Glomerular endothelial cell (primary cell): ENCODE results near the gene MYCL. TPM values are rescaled to one million over a fixed set of nuclear protein-coding genes. Genes with fewer than 3 reads are reported as not detected.

ENCODE experiments used
- DNase-seq: peaks from one replicate; pipeline ENCODE4 v3.0.0-alpha.2; 2011; ENCODE audit warnings: low read depth, low spot score; ENCODE audit errors: extremely low read depth
- total RNA-seq: library from RNA; depleted of rRNA; stranded (reverse); fragments of >200 nt; gene quantifications from 2 replicates; pipeline ENCODE4 v1.2.3, GENCODE V29; 2015

MYCL gene
- total RNA-seq, 1 donor from 2014 or later = 3.3 TPM

GRCh38 chr1:39857126-39857878, 44.4 kb downstream of the MYCL start:
- DNase-seq = no peak

DNA sequence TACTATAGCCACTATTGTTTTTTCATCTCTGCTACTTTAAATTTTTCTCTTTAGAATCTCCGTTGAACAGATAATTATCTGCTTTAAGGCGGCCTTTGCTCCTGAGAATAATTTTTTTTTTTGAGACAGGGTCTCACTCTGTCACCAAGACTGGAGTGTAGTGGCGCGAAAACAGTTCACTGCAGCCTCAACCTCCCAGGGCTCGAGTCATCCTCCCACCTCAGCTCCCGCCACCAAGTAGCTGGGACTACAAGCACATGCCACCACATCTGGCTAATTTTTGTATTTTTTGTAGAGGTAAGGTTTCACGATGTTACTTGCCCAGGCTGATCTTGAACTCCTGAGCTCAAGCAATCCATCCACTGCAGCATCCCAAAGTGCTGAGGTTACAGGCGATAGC, 47.0 kb downstream of the MYCL start:
- DNase-seq = no peak

GRCh38 chr1:39854314-39854713, 47.4 kb downstream of the MYCL start:
- no peak for DNase-seq

- DNase-seq = no peak
These were observed 48.8 kb downstream of the MYCL start for GRCh38 chr1:39852876-39853275.

GRCh38 chr1:39852214-39852791, 49.4 kb downstream of the MYCL start:
- no peak for DNase-seq

DNA sequence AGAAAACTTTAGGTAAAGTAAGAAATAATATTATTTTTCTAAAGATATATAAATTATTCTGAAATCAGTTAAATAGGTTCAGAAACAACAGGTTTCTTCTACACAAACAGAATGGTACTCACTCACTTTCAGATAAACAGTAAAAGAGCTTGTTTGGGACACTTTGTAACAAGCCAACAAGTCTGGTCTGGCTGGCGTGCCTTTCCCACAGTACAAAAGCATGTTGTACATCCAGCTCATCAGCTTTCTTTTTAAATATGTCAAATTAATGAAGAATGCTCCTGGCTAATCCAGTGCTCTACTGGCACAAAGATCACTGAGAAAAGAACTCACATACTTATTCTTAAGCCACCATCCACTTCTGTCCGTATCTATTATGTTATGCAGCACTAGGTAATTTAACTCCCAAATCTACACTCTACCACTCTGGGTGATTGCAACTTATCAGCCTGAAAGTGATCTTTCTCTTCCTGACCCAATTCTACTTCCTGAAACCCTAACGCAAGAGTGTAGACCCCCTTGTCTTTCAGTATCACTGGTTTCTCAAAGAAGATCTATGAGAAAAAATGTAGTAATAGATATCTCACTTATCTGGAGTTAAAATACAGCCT, 51.0 kb downstream of the MYCL start:
- no peak for DNase-seq

DNA sequence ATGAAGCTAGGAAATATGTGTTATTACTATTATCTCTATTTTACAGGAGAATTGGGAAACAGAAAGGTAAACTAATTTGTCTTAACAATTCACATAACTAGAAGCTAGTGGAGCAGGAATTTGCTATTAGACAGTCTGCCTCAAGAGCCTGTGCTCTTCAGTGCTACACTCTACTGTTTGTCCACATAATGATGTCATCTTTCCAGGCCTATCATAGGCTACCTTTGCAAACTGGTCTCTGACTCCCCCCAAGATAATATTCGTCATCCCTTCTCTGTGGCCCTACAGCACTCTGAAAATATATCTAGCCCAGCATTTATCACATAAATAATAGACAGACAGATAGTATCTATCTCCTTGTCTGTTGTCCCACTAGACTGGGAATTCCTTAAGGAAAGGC, 52.5 kb downstream of the MYCL start:
- no peak for DNase-seq

DNA sequence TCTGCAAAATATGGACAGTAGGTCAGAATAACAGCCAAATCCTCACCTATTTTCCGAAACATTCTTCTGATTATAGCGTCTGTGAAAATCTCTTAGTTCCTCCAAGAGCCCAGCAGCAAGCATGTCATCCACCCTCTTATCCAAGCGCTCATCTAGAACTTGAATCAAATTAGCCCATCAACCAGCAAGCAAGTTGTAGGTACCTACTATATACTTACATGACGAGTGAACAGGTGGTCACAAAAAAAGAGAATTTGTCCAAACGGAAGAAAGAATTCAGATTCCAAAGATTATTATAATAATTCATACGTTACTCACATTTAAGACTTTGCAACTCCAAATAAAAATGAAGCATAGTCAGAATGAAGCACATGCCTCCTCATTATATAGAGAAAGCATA, 53.8 kb downstream of the MYCL start:
- no peak for DNase-seq

DNA sequence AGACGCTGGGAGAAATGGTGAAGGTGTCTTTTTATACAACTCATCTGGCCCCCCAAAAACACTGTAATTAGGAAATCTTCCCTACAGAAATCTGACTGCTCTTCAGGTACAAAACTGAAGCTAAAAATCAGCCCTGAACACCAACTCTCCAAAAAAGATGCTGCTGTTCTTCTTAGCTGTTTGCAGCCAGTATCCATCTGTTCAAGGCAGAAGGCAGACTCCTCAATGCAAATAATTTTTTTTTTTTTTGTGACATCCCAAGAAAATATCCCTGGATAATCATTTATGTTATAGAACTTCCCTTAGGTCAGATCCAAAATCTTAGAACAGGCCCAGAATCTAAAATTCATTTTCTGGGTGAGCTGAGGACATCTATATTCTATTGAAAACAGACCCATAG, 54.9 kb downstream of the MYCL start:
- DNase-seq = no peak

DNA sequence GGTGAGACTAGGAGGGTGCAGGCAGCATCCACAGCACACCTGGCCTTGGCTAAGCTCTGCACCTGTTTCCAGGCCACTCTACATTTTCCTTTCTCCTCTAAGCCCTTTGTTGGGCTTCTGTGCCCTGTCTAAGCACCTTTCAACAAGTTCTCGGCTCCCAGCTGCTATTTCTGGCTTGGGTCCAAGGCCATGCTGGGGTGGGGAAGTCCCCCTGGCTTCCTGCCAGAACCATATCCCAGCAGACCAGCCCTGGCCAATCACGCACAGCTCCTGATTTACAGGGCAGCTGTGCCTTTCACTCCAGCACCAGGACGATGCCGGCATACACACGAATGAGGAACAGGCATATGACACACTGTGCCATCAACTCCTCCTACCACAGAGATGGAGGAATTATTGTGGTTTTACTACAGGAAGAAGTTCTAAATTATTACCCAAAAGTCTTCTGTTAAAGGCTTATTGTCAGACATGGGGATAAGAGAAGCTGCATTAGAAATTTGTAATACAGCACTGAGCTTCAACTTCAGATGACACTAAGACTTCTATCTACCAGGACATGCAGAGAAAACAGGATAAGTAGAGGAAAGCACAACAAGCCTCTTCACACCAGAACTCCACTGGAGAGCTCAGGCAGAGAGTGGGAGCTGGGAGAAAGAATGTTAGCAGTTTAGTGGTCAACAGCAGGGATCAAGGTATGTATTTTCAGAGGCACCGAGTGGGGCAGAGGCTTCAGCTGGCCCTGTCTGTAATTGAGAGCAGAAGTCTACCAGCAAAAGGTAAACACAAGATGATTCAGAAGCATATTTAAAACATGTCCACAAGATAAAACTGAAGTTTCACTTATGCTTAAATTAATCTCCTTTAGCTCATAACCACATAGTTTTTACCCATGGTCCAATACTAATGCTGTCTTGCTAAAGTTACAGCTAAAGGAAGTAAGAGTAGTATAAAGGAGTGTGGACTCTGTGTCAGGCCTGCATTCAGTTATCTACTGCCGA, 55.8 kb downstream of the MYCL start:
- peak; percentile 80 for DNase-seq

Other genes starting within 250 kb of the MYCL start
- not detected in 2 replicates for gene NT5C1A, start 229.8 kb downstream of the MYCL start, total RNA-seq
- not detected in 2 replicates for gene HPCAL4, start 210.5 kb downstream of the MYCL start, total RNA-seq
- gene PPIE, start 163.0 kb downstream of the MYCL start, total RNA-seq = 33.8 and 35.3 TPM in 2 replicates
- 1.2 and 2.5 TPM in 2 replicates for gene OXCT2, start 130.6 kb downstream of the MYCL start, total RNA-seq
- 0.05 TPM in 1 of 2 replicates, not detected in the other for gene BMP8B, start 113.1 kb downstream of the MYCL start, total RNA-seq
- gene TRIT1, start 18.4 kb downstream of the MYCL start, total RNA-seq = 20.3 and 21.6 TPM in 2 replicates
- 4.4 and 6.9 TPM in 2 replicates for gene MFSD2A, start 53.2 kb upstream of the MYCL start, total RNA-seq
- 393 and 479 TPM in 2 replicates for gene CAP1, start 138.8 kb upstream of the MYCL start, total RNA-seq
- gene PPT1, start 195.3 kb upstream of the MYCL start, total RNA-seq = 70.6 and 70.7 TPM in 2 replicates